Astrocyte (in vitro differentiated cells and primary cell): Measurements from ENCODE around the gene UBQLNL. TPM values are rescaled to one million over a fixed set of nuclear protein-coding genes. Genes with fewer than 3 reads are reported as not detected.
A peak's percentile ranks its signal among the peaks of the same experiment; 100 is the strongest.

Source experiments
- DNase-seq: peaks from one replicate; pipeline ENCODE4 v3.0.0-alpha.2; 2010; ENCODE audit warnings: low read depth
- FAIRE-seq: peaks from 2 replicates; lab custom pipeline; 2011; peaks lifted over from hg19 to GRCh38; lab: Jason Lieb, UNC
- H2AFZ ChIP-seq: 2 replicates; pipeline ENCODE4 v1.6.0; 2012; ENCODE audit warnings: low read depth, low read length, inconsistent platforms
- H3K27ac ChIP-seq: 2 replicates; pipeline ENCODE4 v1.5.1; 2011; ENCODE audit warnings: low read depth, low read length, inconsistent platforms
- H3K27me3 ChIP-seq: 2 replicates; pipeline ENCODE4 v1.6.0; 2011; ENCODE audit warnings: low read length, inconsistent platforms; ENCODE audit not compliant: insufficient read depth
- H3K36me3 ChIP-seq: 2 replicates; pipeline ENCODE4 v1.5.1; 2011; ENCODE audit warnings: low read length, inconsistent platforms; ENCODE audit not compliant: insufficient read depth
- H3K4me1 ChIP-seq: 2 replicates; pipeline ENCODE4 v1.5.1; 2011; ENCODE audit warnings: low read length, inconsistent platforms; ENCODE audit not compliant: insufficient read depth
- H3K4me2 ChIP-seq: 2 replicates; pipeline ENCODE4 v1.6.0; 2012; ENCODE audit warnings: low read length, inconsistent platforms
- H3K4me3 ChIP-seq: 2 replicates; pipeline ENCODE4 v1.5.1; 2011; ENCODE audit warnings: low read depth, mild to moderate bottlenecking, low read length, inconsistent platforms; ENCODE audit not compliant: insufficient read depth
- H3K79me2 ChIP-seq: 2 replicates; pipeline ENCODE4 v1.6.0; 2012; ENCODE audit warnings: mild to moderate bottlenecking, low read length, inconsistent platforms; ENCODE audit not compliant: insufficient read depth
- H3K9ac ChIP-seq: 2 replicates; pipeline ENCODE4 v1.6.0; 2012; ENCODE audit warnings: mild to moderate bottlenecking, low read length, inconsistent platforms
- H3K9me3 ChIP-seq: 2 replicates; pipeline ENCODE4 v1.5.1; 2012; ENCODE audit warnings: low read depth, mild to moderate bottlenecking, low read length, inconsistent platforms; ENCODE audit not compliant: insufficient read depth
- H4K20me1 ChIP-seq: 2 replicates; pipeline ENCODE4 v1.6.0; 2012; ENCODE audit warnings: low read length, inconsistent platforms; ENCODE audit not compliant: insufficient read depth
- H3K27ac Mint-ChIP-seq: one replicate; pipeline ENCODE4 v1.8.0; 2021; ENCODE audit warnings: mild to moderate bottlenecking, mixed read lengths; ENCODE audit not compliant: unreplicated experiment
- H3K27me3 Mint-ChIP-seq: one replicate; pipeline ENCODE4 v1.8.0; 2021; ENCODE audit warnings: low read depth, mixed read lengths; ENCODE audit not compliant: unreplicated experiment
- H3K36me3 Mint-ChIP-seq: one replicate; pipeline ENCODE4 v1.8.0; 2021; ENCODE audit warnings: low read depth, mixed read lengths; ENCODE audit not compliant: unreplicated experiment
- H3K4me1 Mint-ChIP-seq: one replicate; pipeline ENCODE4 v1.8.0; 2021; ENCODE audit warnings: low read depth, mixed read lengths; ENCODE audit not compliant: unreplicated experiment
- H3K4me3 Mint-ChIP-seq: one replicate; pipeline ENCODE4 v1.8.0; 2021; ENCODE audit warnings: mild to moderate bottlenecking, moderate library complexity, mixed read lengths; ENCODE audit not compliant: unreplicated experiment
- H3K9me3 Mint-ChIP-seq: one replicate; pipeline ENCODE4 v1.8.0; 2021; ENCODE audit warnings: mild to moderate bottlenecking, mixed read lengths; ENCODE audit not compliant: unreplicated experiment
- CTCF ChIP-seq: IDR thresholded peaks from 2 replicates; pipeline ENCODE4 v1.5.1; 2011; ENCODE audit warnings: low read depth, mild to moderate bottlenecking, inconsistent platforms, low read length, moderate library complexity; ENCODE audit not compliant: insufficient read depth
- EZH2 ChIP-seq: IDR thresholded peaks from 2 replicates; pipeline ENCODE4 v1.6.1; 2012; ENCODE audit warnings: mild to moderate bottlenecking, low read length, inconsistent platforms; ENCODE audit not compliant: insufficient read depth
- total RNA-seq: library from RNA; stranded (reverse); gene quantifications from 2 replicates; pipeline ENCODE4 v1.2.1, GENCODE V29; 2021

UBQLNL gene
- total RNA-seq, 1 donor from 2014 or later = 0.27 TPM

- H3K4me1 ChIP-seq = no peaks in the 10 kb centered on the region
- H3K36me3 ChIP-seq = no peaks in the 10 kb centered on the region
- no peak overlapping the region for H3K4me3 ChIP-seq
- Mint-ChIP-seq H3K4me3 (no peak overlapping the region), H3K27me3 (no peaks in the 10 kb centered on the region), H3K36me3 (no peaks in the 10 kb centered on the region), H3K9me3 (no peaks in the 10 kb centered on the region), H3K4me1 (peaks cover 3% of the 10 kb centered on the region), H3K27ac (no peak overlapping the region)
- H2AFZ ChIP-seq = no peak overlapping the region
- DNase-seq (no peak), FAIRE-seq (no peak)
- H3K27ac ChIP-seq = no peak overlapping the region
- H3K4me2 ChIP-seq = no peak overlapping the region
- H3K79me2 ChIP-seq = no peaks in the 10 kb centered on the region
- H3K9me3 ChIP-seq = no peaks in the 10 kb centered on the region
- no peaks in the 10 kb centered on the region for H3K27me3 ChIP-seq
- no peak overlapping the region for H3K9ac ChIP-seq
- no peaks in the 10 kb centered on the region for H4K20me1 ChIP-seq
- TF ChIP-seq CTCF (no peak), EZH2 (no peak)
These were observed 30.5 kb downstream of the UBQLNL start for GRCh38 chr11:5486003-5486402.

- TF ChIP-seq EZH2 (no peak), CTCF (peak; percentile 89)
- Mint-ChIP-seq H3K9me3 (peaks cover 3% of the 10 kb centered on the region), H3K27ac (no peak overlapping the region), H3K4me1 (no peaks in the 10 kb centered on the region), H3K4me3 (no peak overlapping the region), H3K27me3 (peaks cover 3% of the 10 kb centered on the region), H3K36me3 (no peaks in the 10 kb centered on the region)
- no peak overlapping the region for H2AFZ ChIP-seq
- no peaks in the 10 kb centered on the region for H3K79me2 ChIP-seq
- H3K27me3 ChIP-seq = no peaks in the 10 kb centered on the region
- H4K20me1 ChIP-seq = no peaks in the 10 kb centered on the region
- H3K36me3 ChIP-seq = no peaks in the 10 kb centered on the region
- H3K9me3 ChIP-seq = no peaks in the 10 kb centered on the region
- no peak overlapping the region for H3K27ac ChIP-seq
- no peak overlapping the region for H3K9ac ChIP-seq
- peak; percentile 9 for FAIRE-seq
- no peaks in the 10 kb centered on the region for H3K4me1 ChIP-seq
- peak; percentile 13 for DNase-seq
- no peak overlapping the region for H3K4me3 ChIP-seq
- H3K4me2 ChIP-seq = no peak overlapping the region
These were observed 40.2 kb downstream of the UBQLNL start for GRCh38 chr11:5476186-5476819.

GRCh38 chr11:5473921-5474320, 42.6 kb downstream of the UBQLNL start:
- TF ChIP-seq CTCF (no peak), EZH2 (no peak)
- H3K27me3 Mint-ChIP-seq = peaks cover 3% of the 10 kb centered on the region

More at GRCh38 chr11:5473921-5474320, 42.6 kb downstream of the UBQLNL start:
- no peak for DNase-seq
- Mint-ChIP-seq H3K27ac (no peak overlapping the region), H3K36me3 (no peaks in the 10 kb centered on the region), H3K9me3 (no peaks in the 10 kb centered on the region), H3K4me3 (no peak overlapping the region), H3K4me1 (no peaks in the 10 kb centered on the region)
- no peaks in the 10 kb centered on the region for H3K36me3 ChIP-seq
- no peaks in the 10 kb centered on the region for H3K4me1 ChIP-seq
- no peak overlapping the region for H3K4me3 ChIP-seq
- FAIRE-seq = no peak
- no peak overlapping the region for H3K27ac ChIP-seq
- H3K9me3 ChIP-seq = no peaks in the 10 kb centered on the region
- no peaks in the 10 kb centered on the region for H3K79me2 ChIP-seq
- no peak overlapping the region for H2AFZ ChIP-seq
- H4K20me1 ChIP-seq = no peaks in the 10 kb centered on the region
- H3K9ac ChIP-seq = no peak overlapping the region
- H3K27me3 ChIP-seq = no peaks in the 10 kb centered on the region
- H3K4me2 ChIP-seq = no peak overlapping the region
